Stimulated activated CD8-positive, alpha-beta memory T cell treated with anti-CD3 and anti-CD28 coated beads, Interleukin-12 subunit alpha, Interleukin-12 subunit beta, amount 100 ng/mL, for 24 hours (primary cell): ENCODE measurements around the gene ZYX.
"Not testable (repeated sequence)": the region's sequence is repeated elsewhere in the genome, so short reads cannot be mapped to it uniquely, and the experiment has no call there.

Source experiments
- DNase-seq: peaks from one replicate; pipeline ENCODE4 v3.0.0-alpha.2; 2020; ENCODE audit errors: extremely low read depth

The ZYX gene

GRCh38 chr7:143397710-143398530 is 16.8 kb downstream of the ZYX start:
- no peak for DNase-seq

DNA sequence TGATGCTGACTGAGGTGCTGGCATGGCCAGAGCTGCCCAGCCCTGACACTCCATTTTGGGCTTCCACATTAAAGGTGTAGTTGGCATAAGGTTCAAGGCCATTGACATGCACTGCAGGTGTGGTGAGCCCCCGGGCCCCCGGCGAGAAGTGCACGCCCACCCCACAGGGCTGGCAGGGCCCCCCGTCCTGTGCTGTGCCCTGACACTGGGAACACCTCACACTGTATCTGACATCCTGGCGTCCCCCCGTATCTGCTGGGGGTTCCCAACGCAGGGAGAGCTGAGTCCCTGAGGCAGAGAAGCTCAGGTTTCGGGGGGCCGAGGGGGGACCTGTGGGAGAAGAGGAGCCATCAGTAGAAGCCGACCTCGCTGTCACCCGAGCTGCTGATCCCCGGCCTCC is 17.5 kb downstream of the ZYX start:
- no peak for DNase-seq

DNA sequence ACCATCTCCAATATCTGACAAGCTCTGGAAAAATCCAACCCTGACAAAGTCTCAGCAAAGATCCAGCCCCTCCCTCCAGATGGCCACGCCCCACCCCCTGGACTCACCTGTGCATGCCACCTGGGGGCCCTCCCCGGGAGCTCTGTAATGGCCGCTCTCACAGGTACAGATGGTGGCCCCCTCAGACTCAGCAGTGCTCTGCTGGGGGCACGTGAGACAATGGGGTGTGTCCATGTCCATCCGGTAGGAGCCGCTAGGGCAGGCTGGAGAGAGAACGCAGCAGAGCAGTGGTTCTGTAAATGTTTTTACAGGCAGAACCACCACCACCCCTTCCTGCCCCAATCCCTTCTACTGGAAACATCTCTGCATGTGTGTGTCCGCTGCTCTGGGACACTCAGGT is 18.0 kb downstream of the ZYX start:
- DNase-seq, result no peak

- DNase-seq, result no peak
These were observed 18.5 kb downstream of the ZYX start for GRCh38 chr7:143399642-143400041.

DNA sequence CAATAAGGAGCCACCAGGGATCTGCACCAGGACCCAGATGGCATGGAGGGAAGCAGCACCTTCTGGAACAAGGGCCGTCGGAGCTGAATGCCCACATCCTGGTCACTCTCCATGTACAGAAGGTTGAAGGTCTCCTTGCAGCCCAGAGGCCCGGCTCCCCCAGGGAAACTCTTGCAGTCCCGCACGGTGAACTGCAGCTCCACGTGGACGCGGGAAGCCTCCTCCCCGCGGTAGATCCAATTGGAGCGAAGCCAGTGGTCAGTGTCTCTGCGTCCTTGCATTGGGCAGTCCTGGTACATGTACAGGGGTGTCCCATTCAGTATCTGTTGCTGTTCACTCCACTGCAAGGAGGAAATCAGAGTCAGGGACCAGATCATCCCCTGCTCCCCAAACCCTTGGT is 20.1 kb downstream of the ZYX start:
- no peak for DNase-seq

GRCh38 chr7:143402233-143402632 is 21.1 kb downstream of the ZYX start:
- not testable (repeated sequence) for DNase-seq

GRCh38 chr7:143405173-143406001 is 24.2 kb downstream of the ZYX start:
- DNase-seq, result no peak

GRCh38 chr7:143406002-143406357 is 24.8 kb downstream of the ZYX start:
- DNase-seq, result no peak

GRCh38 chr7:143407287-143408251 is 26.4 kb downstream of the ZYX start:
- DNase-seq, result no peak

- no peak for DNase-seq
These were observed 27.1 kb downstream of the ZYX start for GRCh38 chr7:143408252-143408685.

- DNase-seq, result no peak
These were observed 27.8 kb downstream of the ZYX start, which contains the start of gene EPHA1 for GRCh38 chr7:143408686-143409561. TSS of gene EPHA1 (minus strand) at chr7:143408856. CDS start at chr7:143408805, 51 bp downstream.

GRCh38 chr7:143410521-143411004 is 29.4 kb downstream of the ZYX start:
- DNase-seq, result no peak

GRCh38 chr7:143411976-143412708 is 31.0 kb downstream of the ZYX start:
- no peak for DNase-seq

GRCh38 chr7:143413123-143413522 is 32.0 kb downstream of the ZYX start:
- no peak for DNase-seq

- not testable (repeated sequence) for DNase-seq
These were observed 34.1 kb downstream of the ZYX start for GRCh38 chr7:143415209-143415608.

- DNase-seq, result no peak
These were observed 34.7 kb downstream of the ZYX start for GRCh38 chr7:143415742-143416397.

DNA sequence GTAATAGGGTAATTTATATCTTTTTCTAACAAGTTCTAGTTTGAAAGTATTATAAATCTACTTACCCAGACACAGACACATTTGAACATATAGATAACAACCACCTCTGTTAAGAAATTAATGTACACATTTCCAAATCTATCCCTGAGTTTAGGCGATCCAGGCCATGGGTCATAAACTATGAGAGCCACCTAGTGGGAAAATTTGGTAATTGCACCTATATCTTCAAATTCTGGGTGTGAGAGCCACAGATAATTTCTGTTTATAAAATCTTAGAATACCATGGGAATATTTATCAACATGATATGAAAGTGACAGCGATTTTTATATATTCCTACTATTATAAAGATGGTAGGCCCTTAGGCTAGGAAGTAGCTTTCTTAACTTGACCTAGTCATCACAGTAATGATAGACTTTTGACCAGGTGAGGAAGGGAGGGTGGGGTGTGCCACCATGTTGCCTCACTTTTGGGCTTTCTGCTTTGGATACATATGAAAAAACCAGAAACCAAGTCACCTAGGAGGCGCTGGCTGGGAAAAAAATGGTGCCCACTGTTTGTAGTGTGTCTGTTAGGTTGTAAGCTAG is 35.5 kb downstream of the ZYX start:
- no peak for DNase-seq

- DNase-seq, result no peak
These were observed 36.7 kb downstream of the ZYX start for GRCh38 chr7:143417734-143418383.
